ENCODE results near the gene PHOSPHO2.

PHOSPHO2 gene

DNA sequence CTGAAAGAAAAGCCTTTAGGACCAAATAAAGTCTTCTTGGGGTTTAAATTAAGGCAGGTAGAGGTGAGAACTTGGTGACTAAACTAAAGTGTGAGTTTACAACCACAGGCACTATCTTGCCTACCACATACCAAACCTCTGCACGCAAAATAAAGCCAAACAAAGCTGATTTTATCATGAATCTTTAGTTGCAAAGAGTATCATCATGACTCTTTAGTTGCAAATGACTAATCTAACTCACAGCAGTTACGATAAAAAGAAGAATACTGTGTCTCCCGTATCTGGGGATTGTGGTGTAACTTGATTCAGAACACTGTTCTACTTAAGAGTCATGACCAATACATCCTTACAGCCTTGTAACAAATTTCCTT, 11.2 kb upstream of the PHOSPHO2 start:
- H3K4me1 ChIP-seq (ENCODE audit: control insufficient read depth, insufficient read depth, low read length) = no peaks in the 10 kb centered on the region
- H3K27ac ChIP-seq (ENCODE audit: extremely low read depth, low read depth, low read length) = no peak overlapping the region
- no peaks in the 10 kb centered on the region for H3K36me3 ChIP-seq (ENCODE audit: control insufficient read depth in 2 of 2, insufficient read depth in 1 of 2, low read length in 2 of 2)
- no peak overlapping the region for H3K4me3 ChIP-seq (ENCODE audit: low read depth, low read length)
- TF ChIP-seq ZNF585B (tag by site-specific recombination; IDR thresholded peaks at IDR 0.05) (no peak), ZNF561 (tag by site-specific recombination; IDR thresholded peaks at IDR 0.05; ENCODE audit: borderline replicate concordance) (no peak), ZNF623 (tag by site-specific recombination; IDR thresholded peaks at IDR 0.05) (no peak), ZNF596 (tag by site-specific recombination; IDR thresholded peaks at IDR 0.05) (no peak), ZNF521 (tag by site-specific recombination; IDR thresholded peaks at IDR 0.05) (no peak), PATZ1 (tag by site-specific recombination; IDR thresholded peaks at IDR 0.05) (no peak), ZBTB1 (tag by site-specific recombination; IDR thresholded peaks at IDR 0.05) (no peak), ZNF626 (tag by site-specific recombination; IDR thresholded peaks at IDR 0.05) (no peak), MZF1 (tag by site-specific recombination; IDR thresholded peaks at IDR 0.05; ENCODE audit: borderline replicate concordance) (no peak), ZNF791 (tag by site-specific recombination; IDR thresholded peaks at IDR 0.05) (no peak), ZNF2 (tag by site-specific recombination; IDR thresholded peaks at IDR 0.05) (no peak), IKZF3 (tag by site-specific recombination; IDR thresholded peaks at IDR 0.05) (no peak), OVOL3 (tag by site-specific recombination; IDR thresholded peaks at IDR 0.05) (no peak), ZNF341 (tag by site-specific recombination; IDR thresholded peaks at IDR 0.05; ENCODE audit: low read depth) (no peak), ZNF473 (tag by site-specific recombination; IDR thresholded peaks at IDR 0.05) (no peak), ZNF621 (tag by site-specific recombination; IDR thresholded peaks at IDR 0.05) (no peak)
- no peaks in the 10 kb centered on the region for H3K9me3 ChIP-seq (ENCODE audit: control insufficient read depth, insufficient read depth, low read depth, low read length)
- ChIA-PET POLR2A (no interaction called here), CTCF (interaction anchor here (0.6 to 1.0 kb wide), 2 partner anchors 10 kb away, joined by 3 read pairs; no protein-coding TSS in a partner anchor)

DNA sequence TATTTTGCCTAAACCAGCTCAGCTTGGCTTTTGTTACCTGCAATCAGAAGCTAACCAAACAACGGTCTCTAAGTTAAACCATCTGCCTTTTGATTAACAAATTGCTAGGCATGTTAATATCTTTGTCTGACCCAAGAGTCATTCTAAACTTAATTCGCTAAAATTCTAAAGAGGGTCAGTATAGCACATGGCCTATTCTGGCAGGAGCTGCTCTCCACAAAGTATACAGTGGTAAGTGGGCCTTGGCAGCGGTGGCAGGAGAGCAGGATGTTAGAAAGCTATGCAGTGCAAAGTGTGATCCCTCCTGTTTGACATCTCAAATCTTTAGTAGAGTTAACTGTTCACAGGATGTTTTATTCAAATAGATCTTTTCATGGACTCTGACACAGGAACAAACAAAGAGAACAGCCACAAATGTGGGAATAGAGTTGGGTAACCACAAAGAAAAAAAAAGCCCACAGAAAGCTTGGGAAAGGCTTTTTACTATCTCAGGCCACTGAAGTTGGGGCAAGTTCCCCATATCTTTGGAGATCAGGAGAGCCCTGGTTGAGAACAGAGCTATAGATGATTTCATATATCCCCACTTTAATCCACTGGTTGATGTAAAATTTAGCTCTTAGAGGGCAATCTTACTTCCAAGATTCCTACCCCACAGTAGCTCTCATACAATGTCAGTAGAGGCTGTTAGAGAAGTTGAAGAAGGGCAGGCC, 10.7 kb upstream of the PHOSPHO2 start:
- no peaks in the 10 kb centered on the region for H3K9me3 ChIP-seq (ENCODE audit: control insufficient read depth, insufficient read depth, low read depth, low read length)
- no peaks in the 10 kb centered on the region for H3K4me1 ChIP-seq (ENCODE audit: control insufficient read depth, insufficient read depth, low read length)
- ChIA-PET POLR2A (interaction anchor here (0.5 kb wide), 1 partner anchor 56 kb away, joined by 3 read pairs; no protein-coding TSS in a partner anchor), CTCF (interaction anchor here (0.6 to 1.0 kb wide), 2 partner anchors 9 to 10 kb away, joined by 3 read pairs; no protein-coding TSS in a partner anchor)
- no peaks in the 10 kb centered on the region for H3K36me3 ChIP-seq (ENCODE audit: control insufficient read depth in 2 of 2, insufficient read depth in 1 of 2, low read length in 2 of 2)
- H3K27ac ChIP-seq (ENCODE audit: extremely low read depth, low read depth, low read length) = no peak overlapping the region
- H3K4me3 ChIP-seq (ENCODE audit: low read depth, low read length) = no peak overlapping the region
- TF ChIP-seq PRDM6 (tag by site-specific recombination; IDR thresholded peaks at IDR 0.05) (no peak), ZNF26 (tag by site-specific recombination; IDR thresholded peaks at IDR 0.05) (no peak), ZNF610 (tag by site-specific recombination; IDR thresholded peaks at IDR 0.05; ENCODE audit: borderline replicate concordance) (no peak), ELK4 (IDR thresholded peaks at IDR 0.05; ENCODE audit: borderline replicate concordance, low read depth, low read length) (no peak), OSR2 (tag by site-specific recombination; IDR thresholded peaks at IDR 0.05) (no peak), HOXA7 (CRISPR knock-in tag; IDR thresholded peaks at IDR 0.05; ENCODE audit: borderline replicate concordance) (no peak), TSHZ1 (tag by site-specific recombination; IDR thresholded peaks at IDR 0.05; ENCODE audit: borderline replicate concordance) (no peak), ZFHX2 (tag by site-specific recombination; conservative IDR thresholded peaks at IDR 0.05) (no peak), ZNF341 (tag by site-specific recombination; IDR thresholded peaks at IDR 0.05; ENCODE audit: low read depth) (no peak), ZNF112 (tag by site-specific recombination; IDR thresholded peaks at IDR 0.05) (no peak), MZF1 (tag by site-specific recombination; IDR thresholded peaks at IDR 0.05; ENCODE audit: borderline replicate concordance) (no peak)

All from HEK293 (cell line).